Endothelial cell of umbilical vein (primary cell): ENCODE data around the gene GPR18.

Experiments used
- CTCF ChIP-seq, 2 donors: IDR thresholded peaks; 1 replicate in 1 of 2; 2 replicates in 1 of 2; pipeline ENCODE4 v1.5.1; 2011; ENCODE audit warnings: low read length in 2 of 2, mild to moderate bottlenecking in 2 of 2, moderate library complexity in 2 of 2, control low read depth in 1 of 2, inconsistent platforms in 1 of 2, low read depth in 1 of 2; ENCODE audit not compliant: insufficient read depth in 1 of 2; ENCODE audit errors: extremely low read depth in 1 of 2
- EZH2 ChIP-seq: IDR thresholded peaks from 2 replicates; pipeline ENCODE4 v1.6.1; 2012; ENCODE audit warnings: borderline replicate concordance, low read depth, mild to moderate bottlenecking, moderate library complexity, low read length, inconsistent platforms; ENCODE audit not compliant: severe bottlenecking
- FOS ChIP-seq: IDR thresholded peaks from 2 replicates; pipeline ENCODE4 v1.6.1; 2011; ENCODE audit warnings: mild to moderate bottlenecking, low read length, moderate library complexity, borderline replicate concordance; ENCODE audit not compliant: insufficient read depth
- GATA2 ChIP-seq: IDR thresholded peaks from 2 replicates; pipeline ENCODE4 v1.7.0; 2011; ENCODE audit warnings: low read depth, mild to moderate bottlenecking, moderate library complexity, mixed read lengths, low read length; ENCODE audit not compliant: insufficient read length, insufficient read depth
- JUN ChIP-seq: IDR thresholded peaks from 2 replicates; pipeline ENCODE4 v1.6.1; 2011; ENCODE audit warnings: borderline replicate concordance, low read depth; ENCODE audit not compliant: insufficient read length, insufficient read depth
- MAX ChIP-seq: IDR thresholded peaks from 2 replicates; pipeline ENCODE4 v1.6.1; 2011; ENCODE audit not compliant: insufficient read depth, insufficient read length
- MYC ChIP-seq: IDR thresholded peaks from one replicate; pipeline ENCODE4 v1.6.1; 2011; ENCODE audit warnings: mild to moderate bottlenecking, low read depth, low read length
- POLR2A ChIP-seq: IDR thresholded peaks from 2 replicates; pipeline ENCODE4 v1.6.1; 2012; ENCODE audit warnings: low read depth, mild to moderate bottlenecking, control low read depth, low read length
- POLR2AphosphoS5 ChIP-seq: IDR thresholded peaks from 2 replicates; pipeline ENCODE4 v1.6.1; 2012; ENCODE audit warnings: low read depth, mild to moderate bottlenecking, control low read depth, low read length, moderate library complexity; ENCODE audit not compliant: insufficient read depth

GRCh38 chr13:99220199-99220935 lies 37.8 kb downstream of the GPR18 start:
- no peak for TF ChIP-seq JUN
- TF ChIP-seq EZH2: no peak
- TF ChIP-seq CTCF (IDR thresholded peaks at IDR 0.05; ENCODE audit: extremely low read depth in 1 of 2, insufficient read depth in 1 of 2, low read depth in 1 of 2, low read length in 2 of 2): no peak
- no peak for TF ChIP-seq POLR2A
- no peak for TF ChIP-seq GATA2
- no peak for TF ChIP-seq MAX
- no peak for TF ChIP-seq MYC
- TF ChIP-seq POLR2AphosphoS5: no peak
- TF ChIP-seq FOS: no peak
